Measurements from ENCODE around the gene ECEL1.

Gene ECEL1

GRCh38 chr2:232522623-232523401 is 35.2 kb upstream of the ECEL1 start:
- no peak for DNase-seq (ENCODE audit: low read depth)

GRCh38 chr2:232521959-232522622 is 34.5 kb upstream of the ECEL1 start:
- peak; percentile 67 for DNase-seq (ENCODE audit: low read depth)

- DNase-seq (ENCODE audit: low read depth): no peak
These were observed 33.5 kb upstream of the ECEL1 start for GRCh38 chr2:232521098-232521497.

GRCh38 chr2:232520489-232520888 is 32.9 kb upstream of the ECEL1 start:
- no peak for DNase-seq (ENCODE audit: low read depth)

GRCh38 chr2:232519581-232520438 is 32.2 kb upstream of the ECEL1 start, which contains the start of gene PRSS56:
PRSS56 (plus strand) TSS chr2:232520388; CDS start chr2:232520599, 211 bp downstream.
- no peak for DNase-seq (ENCODE audit: low read depth)

DNA sequence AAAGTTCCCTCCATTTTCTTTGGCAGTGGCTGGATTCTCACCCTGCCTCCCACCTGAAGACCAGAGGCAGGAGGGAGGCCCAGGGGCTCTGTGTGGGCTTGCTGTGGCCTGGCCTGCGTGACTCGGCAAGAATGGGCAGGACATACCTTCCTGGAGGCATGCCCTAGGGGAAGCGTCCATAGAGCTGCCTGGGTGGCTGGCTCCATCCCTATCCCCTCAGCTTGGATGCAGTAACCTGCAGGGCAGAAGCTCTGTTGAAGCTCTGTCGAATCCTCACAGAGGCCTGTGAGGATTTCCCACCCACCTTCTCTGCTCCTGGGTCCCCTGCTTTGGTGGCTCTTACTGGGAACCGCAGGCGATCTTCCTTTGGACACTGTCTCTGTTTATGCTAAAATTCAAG is 31.2 kb upstream of the ECEL1 start:
- DNase-seq (ENCODE audit: low read depth): no peak

DNA sequence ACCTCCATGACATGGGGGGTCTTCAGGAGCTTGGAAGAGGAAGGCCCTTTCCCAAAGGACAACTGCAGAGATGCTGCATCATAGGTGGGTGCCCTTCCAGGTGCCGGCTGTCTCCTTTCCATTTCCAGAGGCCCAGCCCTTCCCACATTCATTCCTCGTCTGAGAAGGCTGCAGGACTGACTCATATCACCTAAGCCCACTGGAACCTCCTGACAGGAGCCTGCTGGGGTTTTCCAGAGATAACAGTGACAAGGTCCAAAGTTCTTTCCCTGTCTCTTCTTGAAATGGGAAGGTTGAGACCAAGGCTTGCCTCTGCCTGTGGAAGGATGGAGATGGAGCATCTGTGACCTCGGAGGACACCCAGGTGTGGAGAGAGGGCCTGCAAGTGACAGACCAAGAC is 28.9 kb upstream of the ECEL1 start:
- no peak for DNase-seq (ENCODE audit: low read depth)

- DNase-seq (ENCODE audit: low read depth): no peak
These were observed 28.0 kb upstream of the ECEL1 start for GRCh38 chr2:232515639-232516038.

- no peak for DNase-seq (ENCODE audit: low read depth)
These were observed 25.7 kb upstream of the ECEL1 start for GRCh38 chr2:232513353-232513752.

DNA sequence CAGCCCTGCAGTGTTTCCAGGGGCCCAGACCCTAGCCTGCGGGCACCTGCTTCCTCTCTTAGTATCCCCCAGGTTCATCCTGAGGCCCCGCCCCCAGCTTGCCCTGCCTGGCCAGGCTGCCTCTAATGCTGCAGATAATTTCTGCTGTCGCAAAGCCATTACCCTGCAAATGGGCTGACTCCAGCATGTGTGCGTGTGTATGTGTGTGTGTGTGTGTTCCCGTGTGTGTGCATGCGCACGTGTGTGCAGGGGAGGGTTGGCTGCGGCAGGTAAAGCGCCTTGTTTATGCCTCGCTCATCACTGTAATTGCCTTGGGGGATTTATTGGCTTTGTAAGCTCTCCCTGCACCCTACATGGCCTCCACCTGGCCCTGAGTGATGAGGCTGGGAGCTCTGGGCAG is 25.0 kb upstream of the ECEL1 start:
- no peak for DNase-seq (ENCODE audit: low read depth)

DNA sequence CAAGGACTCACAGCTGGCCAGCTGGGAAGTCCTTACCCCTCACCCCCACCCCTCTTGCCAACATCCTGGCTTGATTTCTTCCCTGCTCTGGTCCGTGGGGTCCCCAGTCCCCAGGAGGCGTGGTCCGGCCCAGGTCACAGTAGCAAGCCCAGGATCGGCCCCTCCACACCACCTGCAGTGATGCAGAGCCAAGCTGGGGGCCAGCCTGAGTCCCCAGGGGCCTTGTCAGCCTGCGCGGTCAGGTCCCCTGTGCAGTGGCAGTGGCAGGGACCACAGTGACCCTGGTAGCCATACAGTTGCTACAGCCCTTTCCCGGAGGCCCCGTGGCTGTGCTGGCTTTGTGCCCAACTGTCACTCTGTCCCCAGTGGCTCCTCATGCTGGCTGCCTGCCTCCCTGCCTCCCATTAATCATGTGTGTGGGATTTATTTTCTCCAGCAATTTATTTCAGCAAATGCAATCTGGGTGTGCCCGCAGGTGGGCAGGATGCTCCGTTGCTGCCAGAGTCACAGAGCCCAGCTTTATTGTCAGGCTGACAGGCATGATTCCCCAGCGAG is 23.8 kb upstream of the ECEL1 start:
- no peak for DNase-seq (ENCODE audit: low read depth)

DNA sequence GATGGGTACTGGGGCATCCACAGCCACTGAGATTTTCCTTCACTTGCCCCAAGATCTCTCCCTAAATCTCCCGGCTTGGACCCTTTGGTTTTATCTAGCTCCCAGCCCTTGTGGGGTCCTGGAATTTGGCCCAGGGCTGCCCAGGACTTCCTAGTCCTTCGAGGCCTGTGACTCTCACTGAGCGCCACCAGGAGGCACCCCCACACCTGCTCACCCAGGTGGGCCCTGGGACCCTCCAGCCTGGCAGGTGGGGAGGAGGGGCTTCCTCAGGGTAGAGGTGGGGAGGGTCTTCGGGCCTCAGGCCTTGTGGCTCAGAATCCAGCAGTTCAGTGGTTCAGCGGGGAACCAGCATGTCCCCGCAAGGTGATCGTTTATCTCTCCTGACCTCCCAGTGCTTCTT is 20.6 kb upstream of the ECEL1 start:
- DNase-seq (ENCODE audit: low read depth): no peak

GRCh38 chr2:232506709-232507108 is 19.1 kb upstream of the ECEL1 start:
- no peak for DNase-seq (ENCODE audit: low read depth)

DNA sequence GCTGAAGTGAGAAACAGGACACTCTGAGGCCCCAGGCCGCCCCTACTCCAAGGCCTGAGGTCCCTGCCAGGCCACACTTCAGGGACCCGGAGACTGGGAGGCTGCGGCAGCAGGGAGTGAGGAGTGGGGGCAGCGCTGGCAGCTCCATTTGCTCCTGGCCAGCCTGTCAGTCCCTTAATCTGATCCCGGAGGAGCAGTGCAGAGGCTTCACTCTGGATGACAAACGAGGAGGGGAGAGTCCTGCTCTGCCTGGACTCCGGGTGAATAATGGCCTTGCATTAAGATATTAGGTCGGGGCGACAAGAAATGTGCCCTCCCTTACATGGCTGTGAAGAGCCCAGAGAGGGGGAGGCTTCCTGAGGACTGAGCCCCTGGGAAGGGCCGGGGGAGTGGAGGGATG is 18.2 kb upstream of the ECEL1 start:
- DNase-seq (ENCODE audit: low read depth): no peak

DNA sequence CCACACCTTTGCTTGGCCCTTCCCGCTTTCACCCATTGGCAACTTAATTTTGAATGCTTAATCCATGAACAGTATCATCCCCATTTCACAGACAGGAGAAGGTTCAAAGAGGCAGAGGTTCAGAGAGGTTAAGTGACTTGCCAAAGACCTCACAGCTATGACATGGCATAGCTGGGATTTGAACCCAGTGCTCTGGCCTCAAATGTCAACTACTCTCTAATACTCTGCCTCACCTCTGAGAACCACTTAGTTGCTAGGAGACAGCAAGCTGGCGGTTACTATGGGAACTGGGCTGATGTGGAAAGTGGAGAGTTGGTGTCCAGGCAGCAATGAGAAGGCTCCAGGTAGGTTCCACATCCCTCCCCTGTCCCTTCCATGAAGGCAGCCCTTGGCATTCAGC is 16.8 kb upstream of the ECEL1 start:
- DNase-seq (ENCODE audit: low read depth): no peak

DNA sequence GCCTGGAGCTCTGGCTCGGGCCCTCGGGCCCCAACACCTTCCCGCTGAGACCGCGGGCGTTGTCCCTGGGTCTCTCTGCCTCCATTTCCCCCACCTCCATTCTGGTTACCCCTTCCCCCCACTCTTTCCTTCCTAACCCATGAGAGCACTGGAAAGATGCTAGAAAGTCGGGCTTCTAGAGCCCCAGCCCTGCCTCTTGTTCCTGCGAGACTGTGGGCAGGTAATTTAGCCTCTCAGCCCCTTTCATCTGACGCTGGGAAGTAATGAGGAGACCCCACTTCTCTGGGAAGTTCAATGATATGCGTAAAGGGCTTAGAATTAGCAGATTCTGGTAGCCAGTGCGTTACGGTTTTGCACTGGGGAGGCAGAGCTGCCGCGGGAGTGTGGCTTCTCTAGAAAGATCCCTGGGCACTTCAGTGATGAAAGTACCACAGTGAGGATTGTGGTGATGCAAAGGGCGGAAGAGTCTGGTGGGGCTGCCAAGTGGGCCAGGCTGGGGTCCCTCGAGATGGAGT is 16.2 kb upstream of the ECEL1 start:
- DNase-seq (ENCODE audit: low read depth): no peak

GRCh38 chr2:232502911-232503808 is 15.5 kb upstream of the ECEL1 start:
- DNase-seq (ENCODE audit: low read depth): peak; percentile 42

DNA sequence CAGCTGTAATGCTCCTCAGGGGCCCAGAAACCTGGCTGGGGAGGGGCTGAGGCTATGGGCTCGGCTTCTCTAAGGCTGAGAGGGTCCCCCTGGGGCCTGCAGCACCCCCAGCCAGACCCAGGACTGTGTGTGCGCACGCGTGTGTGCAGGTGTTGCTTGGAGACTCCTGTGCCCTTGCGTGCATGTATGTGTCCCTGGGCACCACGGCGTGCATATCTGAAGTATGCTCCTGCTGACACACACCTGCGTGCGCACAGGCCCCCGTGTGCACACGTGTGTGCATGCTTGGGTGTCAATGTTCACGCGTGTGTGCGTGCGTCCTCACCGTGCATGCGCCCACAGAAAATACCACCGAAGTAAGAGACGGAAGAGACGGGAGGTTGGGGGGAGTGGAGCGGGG is 14.9 kb upstream of the ECEL1 start:
- no peak for DNase-seq (ENCODE audit: low read depth)

DNA sequence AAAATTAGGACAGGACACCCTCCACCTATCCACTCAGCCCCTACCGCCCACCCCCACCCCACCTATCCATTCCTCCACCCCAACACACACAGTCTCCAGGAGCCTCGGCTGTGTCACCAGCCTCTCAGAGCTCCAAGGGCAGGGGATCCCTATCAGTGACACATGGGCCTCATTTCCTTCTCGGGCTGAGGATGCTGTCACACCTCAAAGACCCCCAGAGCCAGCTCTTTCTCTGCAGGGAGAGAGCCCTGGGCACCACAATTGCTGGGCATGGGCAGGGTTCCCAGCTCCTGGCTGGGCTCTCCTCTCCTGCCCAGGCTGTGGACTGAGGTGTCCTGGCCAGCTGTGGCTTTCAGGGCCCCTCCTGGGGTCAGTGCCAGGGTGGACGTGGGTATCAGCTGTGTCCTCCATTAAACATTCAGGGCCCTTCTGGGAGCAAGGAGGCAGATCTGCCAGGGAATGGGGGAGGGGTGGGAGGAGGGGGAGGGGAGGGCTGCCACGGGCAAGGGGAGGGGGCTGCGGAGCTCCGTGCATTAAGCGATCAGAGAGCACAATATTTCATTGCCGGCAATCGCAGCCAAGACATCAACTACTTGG is 14.3 kb upstream of the ECEL1 start:
- no peak for DNase-seq (ENCODE audit: low read depth)

GRCh38 chr2:232501331-232501771 is 13.7 kb upstream of the ECEL1 start:
- no peak for DNase-seq (ENCODE audit: low read depth)

DNA sequence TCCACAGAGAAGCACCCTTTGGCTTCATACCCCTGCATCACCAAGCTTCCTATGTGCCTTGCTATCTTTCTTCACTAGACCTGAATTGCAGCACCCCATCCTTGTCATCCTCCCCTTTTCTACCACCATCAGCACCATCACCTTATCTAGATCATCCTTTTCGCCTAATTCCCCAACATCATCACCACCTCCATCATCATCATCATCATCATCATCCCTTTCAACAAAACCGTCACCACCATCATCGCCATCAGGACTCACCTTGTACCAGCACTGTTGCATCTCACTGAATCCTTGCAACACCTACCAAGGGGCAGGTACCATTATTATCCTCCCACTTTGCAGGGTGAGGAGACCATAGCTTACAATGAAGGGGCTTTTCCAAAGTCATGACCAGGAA is 10.8 kb upstream of the ECEL1 start:
- DNase-seq (ENCODE audit: low read depth): no peak

Data from activated T-cell treated with anti-CD3 and anti-CD28 coated beads for 48 hours (primary cell).